T-helper 1 cell treated with Interleukin-12 subunit alpha and Interleukin-12 subunit beta and Interleukin-4 antibody, amounts not matched to agents 30 ng/mL and 1 ng/mL, for 36 hours (primary cell): Measurements from ENCODE around the gene TMEM184C. TPM values are rescaled to one million over a fixed set of nuclear protein-coding genes. Genes with fewer than 3 reads are reported as not detected.

Experiments used
- intact Hi-C: fragments of 100-400 bp; cut with micrococcal nuclease; formaldehyde crosslinking; loops from one replicate; pipeline ENCODE4 v1.15.1; 2024
- total RNA-seq: library from RNA; stranded (reverse); gene quantifications from 2 replicates; pipeline ENCODE4 v1.2.3, GENCODE V29; 2022

The TMEM184C gene
- total RNA-seq, 1 donor from 2014 or later, result 18.6 TPM

- intact Hi-C loops, result no loop called here
Measured at GRCh38 chr4:147644471-147644870, 27.3 kb downstream of the TMEM184C start.

- intact Hi-C loops, result no loop called here
Measured at GRCh38 chr4:147645099-147645498, 27.9 kb downstream of the TMEM184C start.

GRCh38 chr4:147648656-147649055, 31.5 kb downstream of the TMEM184C start:
- intact Hi-C loops, result no loop called here

- intact Hi-C loops, result no loop called here
Measured at GRCh38 chr4:147651563-147651962, 34.4 kb downstream of the TMEM184C start.

GRCh38 chr4:147655639-147656038, 38.4 kb downstream of the TMEM184C start:
- intact Hi-C loops, result no loop called here

GRCh38 chr4:147658501-147658900, 41.3 kb downstream of the TMEM184C start:
- intact Hi-C loops, result no loop called here

GRCh38 chr4:147674073-147674472, 56.9 kb downstream of the TMEM184C start:
- intact Hi-C loops, result no loop called here

- intact Hi-C loops, result no loop called here
Measured at GRCh38 chr4:147674496-147674895, 57.3 kb downstream of the TMEM184C start.

- intact Hi-C loops, result no loop called here
Measured at GRCh38 chr4:147678106-147678505, 60.9 kb downstream of the TMEM184C start.

- intact Hi-C loops, result no loop called here
Measured at GRCh38 chr4:147678796-147679549, 61.8 kb downstream of the TMEM184C start.

- intact Hi-C loops, result loop anchor here (5.0 kb wide), 4 partner anchors 45 to 1745 kb away; partner anchors contain the start of genes SLC10A7 and ZNF827
Measured at GRCh38 chr4:147682755-147683154, 65.6 kb downstream of the TMEM184C start.

GRCh38 chr4:147683188-147683591, 66.0 kb downstream of the TMEM184C start:
- intact Hi-C loops, result loop anchor here (5.0 kb wide), 4 partner anchors 46 to 1746 kb away; partner anchors contain the start of genes SLC10A7 and ZNF827

- intact Hi-C loops, result loop anchor here (1.0 to 5.0 kb wide), 10 partner anchors 24 to 1747 kb away; partner anchors contain the start of genes NR3C2, SLC10A7, TMEM184C and ZNF827
Measured at GRCh38 chr4:147683717-147684700, 66.8 kb downstream of the TMEM184C start, which contains the start of gene PRMT9. Gene PRMT9 (minus strand): TSS chr4:147684163. CDS start chr4:147683987, 176 bp downstream.

- intact Hi-C loops, result no loop called here
Measured at GRCh38 chr4:147689067-147689466, 71.9 kb downstream of the TMEM184C start.

- intact Hi-C loops, result no loop called here
Measured at GRCh38 chr4:147691820-147692219, 74.6 kb downstream of the TMEM184C start.

GRCh38 chr4:147693218-147693617, 76.0 kb downstream of the TMEM184C start:
- intact Hi-C loops, result no loop called here

- intact Hi-C loops, result no loop called here
Measured at GRCh38 chr4:147696866-147697265, 79.7 kb downstream of the TMEM184C start.

GRCh38 chr4:147704846-147705245, 87.6 kb downstream of the TMEM184C start:
- intact Hi-C loops, result no loop called here

- intact Hi-C loops, result loop anchor here (1.0 to 2.0 kb wide), 5 partner anchors 24 to 189 kb away; partner anchors contain the start of genes ARHGAP10, PRMT9 and TMEM184C
Measured at GRCh38 chr4:147707892-147708672, 90.9 kb downstream of the TMEM184C start.

- intact Hi-C loops, result loop anchor here (2.0 kb wide), 1 partner anchor 191 kb away; no protein-coding TSS in a partner anchor
Measured at GRCh38 chr4:147709999-147710398, 92.8 kb downstream of the TMEM184C start.
